ENCODE measurements around the gene EPS8L2.

DNA sequence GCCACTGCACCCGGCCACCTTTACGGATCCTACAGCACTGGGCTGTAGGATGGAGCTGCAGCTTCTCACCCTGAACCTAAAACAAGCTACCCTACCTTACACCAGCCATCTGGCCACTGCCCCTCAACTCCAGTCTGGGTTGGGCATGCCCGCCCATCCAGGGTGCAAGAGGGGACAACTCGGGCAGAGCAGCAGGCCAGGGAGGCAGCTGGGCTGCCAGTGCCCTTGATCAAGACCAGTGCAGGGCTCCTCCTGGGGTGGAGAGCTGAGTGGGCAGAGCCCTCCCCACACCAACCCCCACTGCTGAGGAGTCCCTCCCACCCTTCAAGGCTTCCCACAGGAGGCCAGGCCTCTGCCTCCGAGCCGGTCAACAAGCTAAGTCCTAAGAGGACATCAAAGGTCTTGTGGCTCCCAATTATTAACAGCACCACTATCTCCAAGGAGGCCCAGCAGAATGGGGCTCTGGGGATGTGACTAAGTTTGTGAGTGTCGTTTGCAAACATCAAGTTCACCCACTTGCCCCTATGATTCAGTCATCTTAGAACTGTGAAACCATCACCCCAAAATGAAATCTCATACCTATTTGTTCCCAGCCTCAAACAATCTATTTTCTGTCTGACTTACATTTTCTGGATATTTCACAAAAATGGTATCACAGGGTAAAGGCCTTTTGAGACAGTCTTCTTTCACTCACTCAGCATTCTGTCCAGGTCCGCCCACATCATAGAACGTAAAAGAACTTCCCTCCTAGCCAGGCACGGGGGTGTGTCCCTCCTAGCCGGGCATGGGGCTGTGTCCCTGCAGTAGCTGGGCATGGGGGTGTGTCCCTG lies 60.3 kb downstream of the EPS8L2 start:
- TF ChIP-seq, protein P1, sequence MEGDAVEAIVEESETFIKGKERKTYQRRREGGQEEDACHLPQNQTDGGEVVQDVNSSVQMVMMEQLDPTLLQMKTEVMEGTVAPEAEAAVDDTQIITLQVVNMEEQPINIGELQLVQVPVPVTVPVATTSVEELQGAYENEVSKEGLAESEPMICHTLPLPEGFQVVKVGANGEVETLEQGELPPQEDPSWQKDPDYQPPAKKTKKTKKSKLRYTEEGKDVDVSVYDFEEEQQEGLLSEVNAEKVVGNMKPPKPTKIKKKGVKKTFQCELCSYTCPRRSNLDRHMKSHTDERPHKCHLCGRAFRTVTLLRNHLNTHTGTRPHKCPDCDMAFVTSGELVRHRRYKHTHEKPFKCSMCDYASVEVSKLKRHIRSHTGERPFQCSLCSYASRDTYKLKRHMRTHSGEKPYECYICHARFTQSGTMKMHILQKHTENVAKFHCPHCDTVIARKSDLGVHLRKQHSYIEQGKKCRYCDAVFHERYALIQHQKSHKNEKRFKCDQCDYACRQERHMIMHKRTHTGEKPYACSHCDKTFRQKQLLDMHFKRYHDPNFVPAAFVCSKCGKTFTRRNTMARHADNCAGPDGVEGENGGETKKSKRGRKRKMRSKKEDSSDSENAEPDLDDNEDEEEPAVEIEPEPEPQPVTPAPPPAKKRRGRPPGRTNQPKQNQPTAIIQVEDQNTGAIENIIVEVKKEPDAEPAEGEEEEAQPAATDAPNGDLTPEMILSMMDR (conservative IDR thresholded peaks at IDR 0.05; ENCODE audit: low read length): no peak
- TF ChIP-seq EZH2phosphoT487 (IDR thresholded peaks at IDR 0.05; ENCODE audit: borderline replicate concordance): no peak
